GM12864 (cell line): ENCODE results near the gene CEP112.

Source experiments
- DNase-seq: peaks from one replicate; pipeline ENCODE4 v3.0.0-alpha.2; 2011; ENCODE audit warnings: low read depth
- H3K4me3 ChIP-seq: 2 replicates; pipeline ENCODE4 v1.5.1; 2011; ENCODE audit warnings: mild to moderate bottlenecking, low read depth, low read length, control low read depth
- CTCF ChIP-seq: IDR thresholded peaks from 2 replicates; pipeline ENCODE4 v1.5.1; 2011; ENCODE audit warnings: low read depth, mild to moderate bottlenecking, moderate library complexity, low read length, control low read depth, inconsistent platforms; ENCODE audit errors: missing control alignments

CEP112 gene

GRCh38 chr17:65780111-65780510 lies 411.8 kb downstream of the CEP112 start:
- no peak for DNase-seq
- H3K4me3 ChIP-seq: no peak overlapping the region
- TF ChIP-seq CTCF: no peak

GRCh38 chr17:65776890-65777289 lies 415.0 kb downstream of the CEP112 start:
- TF ChIP-seq CTCF: no peak
- H3K4me3 ChIP-seq: no peak overlapping the region
- DNase-seq: no peak

GRCh38 chr17:65774787-65775186 lies 417.1 kb downstream of the CEP112 start:
- H3K4me3 ChIP-seq: no peak overlapping the region
- no peak for TF ChIP-seq CTCF
- no peak for DNase-seq

- TF ChIP-seq CTCF: no peak
- no peak for DNase-seq
These were observed 418.9 kb downstream of the CEP112 start for GRCh38 chr17:65772989-65773388.

GRCh38 chr17:65771704-65772103 lies 420.2 kb downstream of the CEP112 start:
- H3K4me3 ChIP-seq: no peak overlapping the region
- DNase-seq: no peak
- TF ChIP-seq CTCF: no peak

More at GRCh38 chr17:65772989-65773388, 418.9 kb downstream of the CEP112 start:
- H3K4me3 ChIP-seq: no peak overlapping the region

- no peak for TF ChIP-seq CTCF
- H3K4me3 ChIP-seq: no peak overlapping the region
- no peak for DNase-seq
These were observed 428.1 kb downstream of the CEP112 start for GRCh38 chr17:65763786-65764185.

GRCh38 chr17:65762973-65763372 lies 429.0 kb downstream of the CEP112 start:
- no peak for TF ChIP-seq CTCF
- DNase-seq: no peak

More at GRCh38 chr17:65762973-65763372, 429.0 kb downstream of the CEP112 start:
- no peak overlapping the region for H3K4me3 ChIP-seq
